ENCODE data around the gene INPP5J. TPM values are rescaled to one million over a fixed set of nuclear protein-coding genes. Genes with fewer than 3 reads are reported as not detected.

INPP5J gene
- total and polyA plus RNA-seq, 9 donors: 0.63 to 3.1 (median 1.1) TPM

- peak in 1 of 5 donors; percentile 33 for DNase-seq
- no peaks in the 10 kb centered on the region for H3K27me3 ChIP-seq
- WGBS, 3 donors: 72 to 82% (median 81%) methylated on average over 1 of the region's 1 CpG
- H3K4me1 ChIP-seq (ENCODE audit: insufficient read depth): no peaks in the 10 kb centered on the region
- no peaks in the 10 kb centered on the region for H3K36me3 ChIP-seq
- no peak overlapping the region for H3K27ac ChIP-seq
- no peak for TF ChIP-seq POLR2A (IDR thresholded peaks at IDR 0.05)
- TF ChIP-seq CTCF (IDR thresholded peaks at IDR 0.05): no peak
- TF ChIP-seq EP300 (IDR thresholded peaks at IDR 0.05): no peak
- H3K4me3 ChIP-seq: no peak overlapping the region
- intact Hi-C loops (cut with DNase I): loop anchor here in 3 of 4 donors (2.0 to 10.0 kb wide), 4 partner anchors 40 to 514 kb away; partner anchors contain the start of gene SLC35E4 (in 1 of the 3)
- H3K9me3 ChIP-seq: no peaks in the 10 kb centered on the region
Observed at GRCh38 chr22:31148488-31148887, 25.7 kb downstream of the INPP5J start.

- peak; percentile 61 to 84 (median 62) for TF ChIP-seq CTCF (IDR thresholded peaks at IDR 0.05)
- no peak for TF ChIP-seq POLR2A (IDR thresholded peaks at IDR 0.05)
- no peak for TF ChIP-seq EP300 (IDR thresholded peaks at IDR 0.05)
- 5 to 12% (median 9%) methylated on average over 5 of the region's 5 CpGs for WGBS, 3 donors
- Histone ChIP-seq H3K27ac (no peak overlapping the region), H3K9me3 (no peaks in the 10 kb centered on the region), H3K36me3 (no peaks in the 10 kb centered on the region), H3K4me1 (ENCODE audit: insufficient read depth) (no peaks in the 10 kb centered on the region), H3K4me3 (no peak overlapping the region), H3K27me3 (no peaks in the 10 kb centered on the region)
- DNase-seq: peak; percentile 70 to 77 (median 72)
- intact Hi-C loops (cut with DNase I): loop anchor here in 3 of 4 donors (2.0 to 10.0 kb wide), 4 partner anchors 40 to 514 kb away; partner anchors contain the start of gene SLC35E4 (in 1 of the 3)
Observed at GRCh38 chr22:31148953-31149627, 26.3 kb downstream of the INPP5J start.

GRCh38 chr22:31150615-31151014 lies 27.8 kb downstream of the INPP5J start:
- no peak for TF ChIP-seq POLR2A (IDR thresholded peaks at IDR 0.05)
- TF ChIP-seq CTCF (IDR thresholded peaks at IDR 0.05): no peak
- TF ChIP-seq EP300 (IDR thresholded peaks at IDR 0.05): no peak
- Histone ChIP-seq H3K9me3 (no peaks in the 10 kb centered on the region), H3K27ac (no peak overlapping the region), H3K4me3 (no peak overlapping the region), H3K4me1 (ENCODE audit: insufficient read depth) (no peaks in the 10 kb centered on the region), H3K27me3 (no peaks in the 10 kb centered on the region), H3K36me3 (no peaks in the 10 kb centered on the region)
- DNase-seq: no peak
- intact Hi-C loops (cut with DNase I): loop anchor here in 1 of 4 donors (5.0 kb wide), 1 partner anchor 203 kb away; no protein-coding TSS in a partner anchor
- WGBS, 3 donors: 57 to 60% (median 58%) methylated on average over 3 of the region's 3 CpGs

- H3K27ac ChIP-seq: no peak overlapping the region
- TF ChIP-seq EP300 (IDR thresholded peaks at IDR 0.05) (no peak), CTCF (IDR thresholded peaks at IDR 0.05) (no peak), POLR2A (IDR thresholded peaks at IDR 0.05) (no peak)
- DNase-seq: no peak
- H3K36me3 ChIP-seq: no peaks in the 10 kb centered on the region
- 83 to 91% (median 84%) methylated on average over 2 of the region's 2 CpGs for WGBS, 3 donors
- no peaks in the 10 kb centered on the region for H3K9me3 ChIP-seq
- H3K27me3 ChIP-seq: no peaks in the 10 kb centered on the region
- H3K4me1 ChIP-seq (ENCODE audit: insufficient read depth): peaks cover 5% of the 10 kb centered on the region
- no peak overlapping the region for H3K4me3 ChIP-seq
- intact Hi-C loops (cut with DNase I): loop anchor here in 1 of 4 donors (5.0 kb wide), 1 partner anchor 205 kb away; no protein-coding TSS in a partner anchor
Observed at GRCh38 chr22:31151872-31152271, 29.1 kb downstream of the INPP5J start.

Data from ovary (tissue), 9 donors.